GM19193 (cell line): ENCODE results near the gene SYTL5.

ENCODE experiments used
- POLR2A ChIP-seq: IDR thresholded peaks from 4 replicates; pipeline ENCODE4 v1.6.1; 2011; ENCODE audit not compliant: insufficient read depth, insufficient read length; ENCODE audit errors: extremely low read depth

Gene SYTL5

DNA sequence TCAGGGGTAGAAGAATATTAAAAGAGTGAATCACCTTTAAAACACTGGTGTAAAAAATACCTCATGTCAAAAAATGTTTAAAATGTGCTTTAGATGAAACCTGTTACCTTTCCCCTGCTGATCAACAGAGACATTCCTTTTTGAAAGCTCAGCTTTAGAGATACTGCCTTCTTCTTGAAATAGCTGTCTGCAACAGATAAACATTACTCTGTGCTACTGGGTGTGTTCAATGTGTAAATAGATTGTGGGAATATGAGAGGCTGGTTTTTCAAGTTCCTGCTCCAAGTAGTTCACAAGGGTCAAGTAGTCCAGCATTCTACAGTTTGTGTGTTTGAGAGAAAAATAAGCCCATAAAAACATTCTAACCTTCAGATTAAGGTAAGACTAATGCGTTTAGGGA lies at the start of gene SYTL5:
TSS of gene SYTL5 (plus strand) at position 263 of the 400 bp plus-strand sequence. CDS start 27,337 bp downstream, outside the sequence.
- no peak for TF ChIP-seq POLR2A

DNA sequence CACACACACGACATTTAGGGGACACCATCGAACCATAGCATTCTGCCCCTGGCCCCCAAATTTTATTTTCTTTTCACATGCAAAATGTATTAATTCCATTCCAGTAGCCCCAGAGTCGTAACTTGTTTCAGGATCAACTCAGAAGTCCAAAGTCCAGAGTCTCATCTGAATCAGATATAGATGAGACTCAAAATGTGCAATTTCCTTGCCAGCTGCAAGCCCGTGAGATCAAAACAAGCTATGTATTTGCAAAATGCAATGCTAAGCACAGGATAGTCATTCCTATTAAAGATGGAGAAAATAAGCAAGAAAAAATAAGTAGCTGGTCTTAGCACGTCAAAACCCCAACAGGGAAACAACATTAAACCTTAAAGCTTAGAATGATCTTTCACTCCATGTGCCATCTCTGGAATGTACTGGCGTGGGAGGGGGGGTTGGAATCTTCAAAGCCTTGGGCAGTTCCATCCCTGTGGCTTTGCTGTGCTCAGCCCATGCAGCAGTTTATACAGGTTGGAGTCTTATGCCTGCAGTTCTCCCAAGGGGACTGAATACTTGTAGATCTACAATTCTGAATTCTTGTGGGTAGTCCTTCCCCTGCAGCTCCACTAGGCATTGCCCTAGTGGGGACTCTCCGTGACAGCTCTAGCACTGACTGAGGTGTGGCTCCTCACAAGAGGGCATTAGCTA lies 47.7 kb upstream of the SYTL5 start:
- TF ChIP-seq POLR2A: no peak

DNA sequence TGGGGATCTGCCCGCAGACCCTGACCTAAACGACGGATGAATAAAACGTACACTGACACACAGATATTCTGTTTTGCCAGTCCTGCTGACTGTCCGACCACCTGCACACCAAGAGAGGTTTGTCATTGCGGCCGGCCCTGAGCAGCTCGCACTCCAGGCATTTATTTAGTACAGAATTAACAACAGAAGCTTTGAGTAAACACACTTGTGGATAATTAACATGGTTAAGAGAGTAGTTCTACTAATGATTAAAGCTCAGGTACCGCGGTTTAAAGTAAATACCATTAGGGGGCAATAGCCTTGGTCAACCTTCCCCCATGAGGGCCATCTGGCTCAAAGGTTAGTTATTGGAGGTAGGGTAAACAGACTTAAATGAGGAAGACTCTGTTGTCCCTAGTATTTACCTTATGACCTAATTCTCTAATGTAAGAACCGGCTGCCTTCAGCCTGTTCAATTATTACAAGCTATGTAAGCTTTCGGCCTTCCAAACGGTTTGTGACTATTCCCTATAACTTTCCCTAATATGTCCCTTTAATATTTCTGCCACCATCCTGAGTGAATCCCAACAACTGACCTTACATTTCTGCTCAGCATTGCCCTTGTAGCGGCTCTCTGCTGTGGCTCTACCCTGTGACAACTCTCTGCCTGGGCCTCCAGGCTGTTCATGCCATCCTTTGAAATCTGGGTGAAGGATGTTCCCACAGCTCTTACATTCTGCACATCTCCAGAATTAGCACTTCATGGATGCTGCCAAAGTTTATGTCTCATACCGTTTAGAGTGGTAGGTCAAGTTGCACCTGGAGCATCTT lies 46.9 kb upstream of the SYTL5 start:
- no peak for TF ChIP-seq POLR2A

DNA sequence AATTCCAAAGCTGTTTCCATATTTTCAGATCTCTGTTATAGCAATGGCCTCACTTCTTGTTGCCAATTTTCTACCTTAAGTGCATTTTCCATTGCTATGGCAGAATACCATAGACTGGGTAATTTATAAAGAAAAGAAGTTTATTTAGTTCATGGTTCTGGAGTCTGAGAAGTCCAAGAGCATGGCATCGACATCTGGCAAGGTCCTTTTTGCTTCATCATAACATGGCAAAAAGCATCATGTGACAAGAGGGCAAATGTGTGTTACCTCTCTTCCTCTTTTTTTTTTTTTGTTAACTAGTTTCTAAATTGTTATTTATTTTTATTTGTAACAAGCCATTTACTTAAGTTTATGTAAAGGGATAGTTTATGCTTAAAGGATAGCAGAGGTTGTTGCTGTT lies 45.2 kb upstream of the SYTL5 start:
- TF ChIP-seq POLR2A: no peak

DNA sequence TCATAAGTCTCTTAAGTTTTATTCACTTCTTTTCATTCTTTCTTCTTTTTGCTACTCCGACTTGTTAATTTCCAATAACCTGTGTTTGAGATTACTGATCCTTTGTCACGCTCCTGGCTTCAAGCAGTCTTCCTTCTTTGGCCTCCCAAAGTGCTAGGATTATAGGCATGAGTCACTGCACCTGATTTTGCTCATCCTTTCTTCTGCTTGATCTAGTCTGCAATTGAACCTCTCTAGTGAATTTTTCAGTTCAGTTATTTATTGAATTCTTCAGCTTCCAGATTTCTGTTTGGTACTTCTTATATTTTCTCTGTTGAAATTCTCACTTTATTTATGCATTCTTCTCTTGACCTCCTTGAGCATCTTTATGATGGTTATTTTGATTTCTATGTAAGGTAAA lies 38.6 kb upstream of the SYTL5 start:
- no peak for TF ChIP-seq POLR2A

DNA sequence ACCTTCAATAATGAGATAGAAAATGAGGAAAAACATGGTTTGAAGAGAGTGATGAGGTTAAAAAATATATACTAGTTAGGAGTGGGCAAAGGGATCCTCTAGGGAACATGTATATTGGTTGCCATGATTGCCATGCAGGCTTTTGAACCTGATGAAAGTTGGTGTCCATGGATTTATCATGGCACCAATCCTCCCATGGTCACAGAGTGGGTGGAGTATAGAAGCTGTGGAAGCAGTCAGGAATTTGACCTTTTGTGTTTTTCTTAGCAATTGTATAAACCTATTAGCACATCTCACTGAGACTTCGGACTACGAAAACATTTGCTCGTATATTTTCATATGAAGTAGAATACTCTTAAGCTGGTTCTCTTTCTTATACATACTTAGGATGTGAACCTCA lies 30.9 kb upstream of the SYTL5 start:
- TF ChIP-seq POLR2A: no peak

DNA sequence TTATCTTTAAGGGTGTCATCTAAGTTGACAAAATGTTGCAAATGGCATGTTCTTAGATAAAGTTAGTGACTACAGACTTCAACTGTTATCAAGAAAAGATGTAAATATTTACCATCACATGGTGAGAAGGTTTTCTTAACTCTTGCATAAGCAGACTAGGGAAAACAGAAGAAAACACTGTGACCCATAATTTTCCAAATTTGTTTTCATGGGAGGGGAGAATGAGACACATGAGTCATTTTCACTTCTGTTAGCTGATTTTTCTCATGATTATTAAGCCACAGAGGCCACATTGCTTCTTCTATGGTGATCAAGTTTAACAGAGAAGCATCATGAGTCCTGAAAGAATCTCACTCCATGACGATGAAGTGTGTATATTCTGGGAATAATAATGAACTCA lies 30.2 kb upstream of the SYTL5 start:
- TF ChIP-seq POLR2A: no peak

DNA sequence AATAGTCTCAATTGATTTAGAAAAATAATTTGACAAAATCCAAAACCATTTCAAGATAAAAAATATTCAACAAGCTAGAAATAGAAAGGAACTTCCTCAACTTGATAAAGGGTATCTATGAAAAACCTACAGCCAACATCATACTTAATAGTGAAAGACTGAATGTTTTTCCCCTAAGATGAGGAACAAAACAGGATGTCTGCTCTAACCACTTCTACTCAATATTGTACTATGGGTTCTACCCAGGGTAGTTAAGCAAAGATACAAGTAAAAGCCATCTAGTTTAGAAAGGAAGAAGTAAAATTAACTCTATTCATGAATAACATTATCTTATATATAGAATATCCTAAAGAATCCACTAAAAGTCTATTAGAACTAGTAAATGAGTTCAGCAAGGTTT lies 21.5 kb upstream of the SYTL5 start:
- TF ChIP-seq POLR2A: no peak

DNA sequence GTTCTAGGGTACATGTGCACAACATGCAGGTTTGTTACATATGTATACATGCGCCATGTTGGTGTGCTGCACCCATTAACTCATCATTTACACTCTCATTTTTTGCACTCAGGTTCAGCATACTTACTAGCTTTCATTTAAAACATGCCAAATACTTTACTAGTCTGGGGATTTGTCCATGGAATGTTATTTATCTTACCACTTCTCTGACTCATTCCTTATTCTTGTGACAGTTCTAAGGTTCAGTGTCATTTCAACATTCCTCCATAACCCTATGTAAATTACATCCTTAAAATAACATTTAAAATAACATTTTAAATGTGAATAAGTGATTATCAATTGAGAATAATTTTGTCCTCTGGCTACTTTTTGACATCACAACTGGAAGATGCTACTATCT lies 19.5 kb upstream of the SYTL5 start:
- no peak for TF ChIP-seq POLR2A

DNA sequence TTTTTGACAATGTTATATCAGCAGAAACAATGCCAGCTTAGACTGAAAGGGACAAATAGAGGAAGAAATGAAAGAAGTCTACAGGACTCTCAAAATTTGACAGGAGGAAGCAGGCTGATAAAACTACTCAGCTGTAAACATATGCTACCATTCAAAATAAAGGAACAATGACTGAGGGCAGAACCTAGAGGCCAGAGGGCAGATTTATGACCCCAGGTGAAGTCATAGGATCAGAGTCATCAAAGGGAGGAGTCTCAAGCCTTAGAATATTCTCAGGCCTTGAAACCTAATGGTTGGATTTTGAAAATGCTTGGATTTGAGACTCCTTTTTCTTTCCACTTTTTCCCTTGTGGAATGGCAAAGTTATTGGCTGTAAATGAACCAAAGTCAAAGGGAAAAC lies 17.0 kb upstream of the SYTL5 start:
- TF ChIP-seq POLR2A: no peak

DNA sequence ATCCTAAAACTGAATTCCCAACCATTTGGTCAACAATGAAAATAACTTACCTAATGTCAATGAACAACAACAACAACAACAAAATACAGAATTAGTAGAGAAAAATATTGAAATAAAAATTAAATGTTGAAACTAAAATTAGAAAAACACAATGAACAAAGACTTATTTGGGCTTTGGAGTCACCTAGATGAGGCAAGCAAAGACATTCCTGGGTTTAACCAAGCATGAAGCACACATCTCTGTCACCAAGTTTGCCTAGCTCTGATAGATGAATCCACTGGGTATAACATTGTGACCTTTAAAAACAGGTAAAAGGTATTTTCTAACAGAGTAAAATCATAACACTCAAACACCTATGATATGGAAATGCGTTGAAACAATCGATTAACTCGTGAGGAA lies 13.2 kb upstream of the SYTL5 start:
- TF ChIP-seq POLR2A: no peak

DNA sequence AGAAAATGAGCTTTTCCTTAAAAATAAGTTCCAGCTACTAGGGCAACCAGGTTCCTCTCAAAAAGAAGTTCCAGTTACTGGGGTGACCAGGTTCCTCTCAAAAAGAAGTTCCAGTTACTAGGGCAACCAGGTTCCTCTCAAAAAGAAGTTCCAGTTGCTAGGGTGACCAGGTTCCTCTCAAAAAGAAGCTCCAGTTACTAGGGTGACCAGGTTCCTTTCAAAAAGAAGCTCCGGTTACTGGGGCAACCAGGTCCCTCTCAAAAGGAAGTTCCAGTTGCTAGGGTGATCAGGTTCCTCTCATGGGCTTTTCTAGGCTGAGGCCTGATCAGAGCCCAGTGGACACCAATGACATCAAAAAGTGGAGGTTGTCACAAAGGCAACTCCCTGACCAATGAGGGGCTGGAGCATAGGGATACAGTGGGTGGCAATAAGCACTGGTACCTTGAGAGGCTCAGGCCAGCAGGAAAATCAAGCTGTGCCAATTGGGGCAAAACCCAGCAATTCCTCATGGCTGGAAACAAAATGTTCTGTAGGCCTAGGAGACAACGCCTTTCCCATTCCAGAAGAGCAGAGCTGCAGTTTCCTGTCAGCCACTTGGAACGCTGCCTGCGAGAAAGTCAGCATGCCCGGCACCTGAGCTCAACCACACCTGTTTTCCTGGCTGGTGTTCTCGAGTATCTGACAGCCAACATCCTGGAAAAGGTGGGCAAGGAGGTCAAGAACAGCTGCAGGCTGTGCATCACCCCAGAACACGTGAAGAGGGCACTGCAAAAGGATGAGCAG lies 12.3 kb upstream of the SYTL5 start:
- no peak for TF ChIP-seq POLR2A

DNA sequence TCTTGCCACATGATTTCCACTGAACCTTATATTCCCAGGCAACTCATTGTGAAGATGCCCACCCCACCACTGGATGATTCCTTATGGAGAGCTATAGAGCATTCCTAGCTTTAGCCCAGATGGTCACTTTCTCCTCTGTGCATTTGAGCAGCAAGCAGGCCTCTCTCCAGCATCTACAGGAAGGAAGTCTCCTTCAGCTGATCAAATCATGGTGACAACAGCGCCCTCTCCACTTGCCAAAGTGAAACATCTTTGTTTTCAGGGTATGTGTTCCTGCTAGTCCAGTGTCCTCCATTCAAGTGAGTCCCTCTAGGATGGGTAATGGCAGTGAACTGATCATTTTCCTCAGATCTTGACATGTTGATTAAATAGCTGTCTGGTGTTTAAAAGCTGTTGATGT lies 10.9 kb upstream of the SYTL5 start:
- TF ChIP-seq POLR2A: no peak

DNA sequence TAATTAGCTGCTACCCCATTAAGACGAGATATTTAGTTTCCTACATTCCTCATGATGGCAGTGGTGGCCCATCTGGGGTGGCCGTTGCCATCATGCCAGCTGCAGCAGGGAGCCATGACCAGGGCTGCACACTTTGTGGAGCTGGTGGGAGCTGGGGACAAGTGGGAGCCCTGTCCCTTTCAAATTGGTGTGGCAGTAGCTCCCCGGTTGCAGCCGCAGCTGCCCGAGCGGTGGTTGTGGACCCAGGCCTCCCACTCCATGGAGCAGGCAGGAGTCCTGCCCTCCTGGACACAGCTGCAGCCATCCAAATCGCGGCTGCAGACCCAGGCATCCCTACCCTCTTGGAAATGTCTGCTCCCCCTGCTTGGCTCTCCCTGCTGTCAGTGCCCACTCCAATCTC lies 9.3 kb upstream of the SYTL5 start:
- no peak for TF ChIP-seq POLR2A

DNA sequence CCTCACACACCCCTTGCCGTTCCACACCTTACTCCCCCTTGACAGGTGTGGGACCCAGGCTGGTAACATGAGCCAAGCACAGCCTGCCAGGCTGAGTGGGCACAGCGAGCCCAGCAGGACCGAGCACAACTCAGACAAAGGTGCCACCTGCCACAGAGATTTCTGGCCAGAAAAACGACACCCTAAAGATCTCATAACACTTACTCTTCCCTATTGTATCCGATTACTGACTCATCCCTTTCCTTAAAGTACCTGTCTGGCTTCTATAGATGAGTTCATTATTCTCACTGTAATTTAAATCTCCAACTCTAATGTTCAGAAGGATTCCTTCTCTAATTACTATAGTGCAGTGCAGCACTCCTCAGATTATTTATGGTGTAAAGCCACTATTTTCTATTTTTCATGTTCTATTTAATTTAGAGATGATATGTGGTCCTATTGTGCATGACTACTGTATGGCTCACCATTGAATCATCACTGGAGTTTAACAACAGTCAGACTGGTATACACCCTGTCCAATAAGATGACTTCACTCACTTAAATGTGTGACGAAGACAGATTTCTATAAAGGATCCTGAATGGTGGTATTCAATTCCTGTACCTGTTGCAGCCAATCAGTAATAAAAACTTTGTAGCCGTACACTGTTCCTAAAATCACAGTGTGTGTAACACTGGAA lies 7.6 kb upstream of the SYTL5 start:
- TF ChIP-seq POLR2A: no peak
